SU-DHL-6 (cell line): ENCODE measurements around the gene AFAP1.

Source experiments
- H2AFZ ChIP-seq: fragments of 200-600 bp; sonication (generic); 2 replicates; pipeline ENCODE4 v1.6.1; 2014; ENCODE audit warnings: low read depth, mild to moderate bottlenecking, moderate library complexity, mixed read lengths, antibody characterized with exemption, low read length; ENCODE audit not compliant: severe bottlenecking
- H3F3A ChIP-seq: fragments of 200-600 bp; shearing (Covaris generic); 2 replicates; pipeline ENCODE4 v1.6.0; 2016; ENCODE audit warnings: antibody characterized with exemption, mild to moderate bottlenecking; ENCODE audit not compliant: insufficient read depth
- H3K27ac ChIP-seq: fragments of 200-600 bp; sonication (generic); 2 replicates; pipeline ENCODE4 v1.5.1; 2016; ENCODE audit warnings: low read depth, mild to moderate bottlenecking, low read length, moderate library complexity, mixed read lengths
- H3K27me3 ChIP-seq: fragments of 200-600 bp; sonication (generic), shearing (Covaris generic); 2 replicates; pipeline ENCODE4 v1.6.0; 2014; ENCODE audit warnings: mild to moderate bottlenecking, low read length
- H3K36me3 ChIP-seq: fragments of 200-600 bp; sonication (generic); 2 replicates; pipeline ENCODE4 v1.6.1; 2014; ENCODE audit warnings: mild to moderate bottlenecking, low read length, mixed read lengths
- H3K4me2 ChIP-seq: fragments of 300-600, 200-600 bp; shearing (Covaris generic), sonication (generic); 2 replicates; pipeline ENCODE4 v1.6.0; 2014; ENCODE audit warnings: low read length, low read depth, mild to moderate bottlenecking; ENCODE audit not compliant: poor library complexity, severe bottlenecking
- H3K4me3 ChIP-seq: fragments of 200-600 bp; sonication (generic); 2 replicates; pipeline ENCODE4 v1.5.1; 2014; ENCODE audit warnings: antibody characterized with exemption, low read length, mild to moderate bottlenecking, mixed read lengths; ENCODE audit not compliant: insufficient read depth, poor library complexity, severe bottlenecking
- H3K79me2 ChIP-seq: fragments of 200-600 bp; sonication (generic); 2 replicates; pipeline ENCODE4 v1.6.1; 2014; ENCODE audit warnings: mild to moderate bottlenecking, low read length, moderate library complexity; ENCODE audit not compliant: insufficient read depth
- H3K9ac ChIP-seq: fragments of 200-600 bp; sonication (generic); 2 replicates; pipeline ENCODE4 v1.7.0; 2014; ENCODE audit warnings: mild to moderate bottlenecking, low read length
- H3K9me2 ChIP-seq: fragments of 200-600 bp; sonication (generic); replicated peaks from 2 replicates; pipeline ENCODE4 v1.6.1; 2014; ENCODE audit warnings: low read length; ENCODE audit not compliant: insufficient read depth
- H3K9me3 ChIP-seq: fragments of 200-600 bp; sonication (generic); 2 replicates; pipeline ENCODE4 v1.6.1; 2014; ENCODE audit warnings: low read length, mixed read lengths; ENCODE audit not compliant: insufficient read depth
- H4K20me1 ChIP-seq: fragments of 200-600 bp; sonication (generic); 2 replicates; pipeline ENCODE4 v1.6.1; 2014; ENCODE audit warnings: low read depth, mild to moderate bottlenecking, antibody characterized with exemption, low read length, moderate library complexity, mixed read lengths
- CTCF ChIP-seq: fragments of 200-600 bp; sonication (generic); IDR thresholded peaks from one replicate; pipeline ENCODE4 v1.5.1; 2017; ENCODE audit warnings: antibody characterized with exemption, mild to moderate bottlenecking, low read length, moderate library complexity; ENCODE audit not compliant: insufficient read depth, poor library complexity, severe bottlenecking
- EZH2phosphoT487 ChIP-seq: fragments of 200-600 bp; sonication (generic), shearing (Covaris generic); conservative IDR thresholded peaks from 2 replicates; pipeline ENCODE4 v1.6.1; 2018; ENCODE audit warnings: mild to moderate bottlenecking, antibody characterized with exemption, low read length, moderate library complexity, mixed read lengths

Gene AFAP1

GRCh38 chr4:7744142-7744804 is 195.4 kb downstream of the AFAP1 start:
- no peak overlapping the region for H3K4me2 ChIP-seq
- no peaks in the 10 kb centered on the region for H3K9me3 ChIP-seq
- H2AFZ ChIP-seq = no peak overlapping the region
- no peaks in the 10 kb centered on the region for H3K36me3 ChIP-seq
- H3K27me3 ChIP-seq = no peaks in the 10 kb centered on the region
- no peak overlapping the region for H3K9ac ChIP-seq
- H3K79me2 ChIP-seq = no peaks in the 10 kb centered on the region
- H4K20me1 ChIP-seq = no peaks in the 10 kb centered on the region
- no peak for TF ChIP-seq CTCF
- no peak for TF ChIP-seq EZH2phosphoT487
- no peaks in the 10 kb centered on the region for H3K9me2 ChIP-seq
- no peaks in the 10 kb centered on the region for H3F3A ChIP-seq
- H3K27ac ChIP-seq = no peak overlapping the region
- no peak overlapping the region for H3K4me3 ChIP-seq

- Histone ChIP-seq H3K9me2 (no peaks in the 10 kb centered on the region), H3K9ac (no peak overlapping the region), H2AFZ (no peak overlapping the region), H3K27me3 (no peaks in the 10 kb centered on the region), H3K27ac (no peak overlapping the region), H3K4me2 (no peak overlapping the region), H3K79me2 (no peaks in the 10 kb centered on the region), H3F3A (no peaks in the 10 kb centered on the region), H3K36me3 (no peaks in the 10 kb centered on the region), H3K9me3 (no peaks in the 10 kb centered on the region), H3K4me3 (no peak overlapping the region), H4K20me1 (no peaks in the 10 kb centered on the region)
- TF ChIP-seq EZH2phosphoT487 (no peak), CTCF (no peak)
Measured at GRCh38 chr4:7742807-7743280, 196.8 kb downstream of the AFAP1 start.

GRCh38 chr4:7741946-7742806 is 197.5 kb downstream of the AFAP1 start:
- Histone ChIP-seq H3K4me2 (no peak overlapping the region), H3K27me3 (no peaks in the 10 kb centered on the region)

More at GRCh38 chr4:7741946-7742806, 197.5 kb downstream of the AFAP1 start:
- TF ChIP-seq EZH2phosphoT487 = no peak
- no peak for TF ChIP-seq CTCF
- Histone ChIP-seq H3K27ac (no peak overlapping the region), H3K4me3 (no peak overlapping the region), H4K20me1 (no peaks in the 10 kb centered on the region), H3K9me2 (no peaks in the 10 kb centered on the region), H3K9me3 (no peaks in the 10 kb centered on the region), H2AFZ (no peak overlapping the region), H3K36me3 (no peaks in the 10 kb centered on the region), H3K79me2 (no peaks in the 10 kb centered on the region), H3K9ac (no peak overlapping the region), H3F3A (no peaks in the 10 kb centered on the region)
